A673 (cell line): ENCODE measurements around the gene AFM. TPM values are rescaled to one million over a fixed set of nuclear protein-coding genes. Genes with fewer than 3 reads are reported as not detected.

Source experiments
- BruUV-seq: library from RNA; stranded (reverse); fragments of 400-500 nt; replicated peaks from 2 replicates; lab custom pipeline; 2021; lab: Mats Ljungman, UMichigan
- CTCF ChIA-PET: fragments of 300-600 bp; sonication (Branson Sonifier 250); formaldehyde crosslinking; loops from one replicate; lab custom pipeline; 2022; ENCODE audit warnings: antibody characterized with exemption; lab: Charles Lee
- POLR2A ChIA-PET: fragments of 300-600 bp; sonication (Branson Sonifier 250); formaldehyde crosslinking; loops from one replicate; lab custom pipeline; 2022; ENCODE audit warnings: antibody characterized with exemption; ENCODE audit not compliant: low non-redundant PET; lab: Charles Lee
- DNase-seq: peaks from one replicate; pipeline ENCODE4 v3.0.0-alpha.2; 2015; ENCODE audit warnings: low spot score
- H3K27ac ChIP-seq: fragments of 200-600 bp; sonication (generic); 2 replicates; pipeline ENCODE4 v1.5.1; 2016; ENCODE audit warnings: mixed run types, low read depth, mild to moderate bottlenecking, mixed read lengths, antibody characterized with exemption, low read length; ENCODE audit not compliant: poor library complexity, severe bottlenecking
- H3K27me3 ChIP-seq: fragments of 200-600 bp; sonication (generic); replicated peaks from 2 replicates; pipeline ENCODE4 v1.6.1; 2017; ENCODE audit warnings: mixed run types, low read depth, mild to moderate bottlenecking, mixed read lengths, antibody characterized with exemption, low read length; ENCODE audit not compliant: insufficient read depth, poor library complexity
- H3K36me3 ChIP-seq: fragments of 200-600 bp; sonication (generic); 2 replicates; pipeline ENCODE4 v1.6.1; 2016; ENCODE audit warnings: mixed run types, mild to moderate bottlenecking, mixed read lengths, antibody characterized with exemption, low read length; ENCODE audit not compliant: insufficient read depth, poor library complexity, severe bottlenecking
- H3K4me1 ChIP-seq: fragments of 200-600 bp; sonication (generic); 2 replicates; pipeline ENCODE4 v1.6.1; 2017; ENCODE audit warnings: mixed run types, mild to moderate bottlenecking, mixed read lengths, antibody characterized with exemption, low read length; ENCODE audit not compliant: insufficient read depth, poor library complexity, severe bottlenecking
- H3K4me3 ChIP-seq: fragments of 200-600 bp; sonication (generic); 2 replicates; pipeline ENCODE4 v1.5.1; 2016; ENCODE audit warnings: low read depth, mixed run types, mild to moderate bottlenecking, mixed read lengths, low read length; ENCODE audit not compliant: poor library complexity, severe bottlenecking
- H3K9me3 ChIP-seq: fragments of 200-600 bp; sonication (generic); 2 replicates; pipeline ENCODE4 v1.6.1; 2016; ENCODE audit warnings: mixed run types, low read depth, mild to moderate bottlenecking, mixed read lengths, antibody characterized with exemption, low read length; ENCODE audit not compliant: poor library complexity, severe bottlenecking
- EZH2 ChIP-seq: fragments of 200-600 bp; sonication (generic); IDR thresholded peaks from 2 replicates; pipeline ENCODE4 v1.6.1; 2017; ENCODE audit warnings: borderline replicate concordance, low read depth, mild to moderate bottlenecking, mixed read lengths, antibody characterized with exemption, low read length; ENCODE audit not compliant: poor library complexity, severe bottlenecking
- intact Hi-C: fragments of 100-400 bp; cut with micrococcal nuclease; formaldehyde crosslinking; loops from one replicate; pipeline ENCODE4 v1.10.0; 2022; ENCODE audit not compliant: unreplicated experiment
- total RNA-seq: library from RNA; stranded (reverse); gene quantifications from 2 replicates; pipeline ENCODE4 v1.2.3, GENCODE V29; 2021
- TF ChIP-seq, protein P1 (sequence below): fragments of 300-800, 200-600 bp; sonication (generic); conservative IDR thresholded peaks from 2 replicates; pipeline ENCODE4 v1.5.1; 2017; ENCODE audit warnings: low read depth, mild to moderate bottlenecking, antibody characterized with exemption, low read length, moderate library complexity, mixed read lengths

Gene AFM
- total RNA-seq, 1 experiment from 2014 or later: not detected

DNA sequence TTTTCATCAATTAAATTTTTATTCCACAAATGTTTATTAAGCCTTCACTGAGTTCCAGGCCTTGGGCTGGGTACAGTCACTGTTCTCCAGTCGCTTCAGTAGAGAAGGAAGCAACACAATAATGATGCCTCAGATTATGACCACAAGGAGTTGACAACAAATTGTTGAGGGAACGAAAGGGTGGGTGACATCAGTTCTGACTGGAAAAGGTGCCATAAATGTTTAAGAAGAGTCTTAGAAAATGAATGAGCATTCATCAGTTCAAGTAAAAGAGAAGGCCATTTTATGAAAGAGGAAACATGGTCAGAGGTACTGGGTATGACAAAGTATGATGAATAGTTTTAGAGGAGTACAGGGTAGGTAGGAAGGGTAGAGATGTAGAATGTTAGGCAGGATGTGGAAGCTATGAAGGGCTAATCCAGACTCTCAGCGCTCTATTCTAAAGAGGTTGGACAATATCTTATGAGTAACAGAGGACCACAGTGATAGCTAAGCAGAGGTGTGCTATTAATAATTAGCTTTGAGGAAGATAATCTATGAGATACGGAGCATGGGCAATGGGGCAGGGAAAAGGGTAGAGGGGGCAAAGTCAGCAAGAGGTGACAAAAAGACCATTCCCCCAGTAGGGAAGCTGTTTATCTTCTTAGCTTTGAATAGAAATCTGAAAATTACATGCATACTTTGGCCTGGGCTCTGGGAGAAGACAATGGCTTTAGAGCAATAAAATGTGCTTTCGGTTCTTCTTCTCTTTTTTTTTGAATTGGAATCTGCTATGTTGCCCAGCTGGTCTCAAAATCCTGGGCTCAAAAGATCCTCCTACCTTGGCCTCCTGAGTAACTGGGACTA lies 25.1 kb upstream of the AFM start:
- no peaks in the 10 kb centered on the region for H3K9me3 ChIP-seq
- intact Hi-C loops: no loop called here

GRCh38 chr4:73458184-73459047 lies 23.1 kb upstream of the AFM start:
- no peaks in the 10 kb centered on the region for H3K27me3 ChIP-seq
- no peak for DNase-seq
- no peaks in the 10 kb centered on the region for H3K4me1 ChIP-seq
- no peaks in the 10 kb centered on the region for H3K36me3 ChIP-seq
- no peak overlapping the region for H3K27ac ChIP-seq
- TF ChIP-seq, protein P1, sequence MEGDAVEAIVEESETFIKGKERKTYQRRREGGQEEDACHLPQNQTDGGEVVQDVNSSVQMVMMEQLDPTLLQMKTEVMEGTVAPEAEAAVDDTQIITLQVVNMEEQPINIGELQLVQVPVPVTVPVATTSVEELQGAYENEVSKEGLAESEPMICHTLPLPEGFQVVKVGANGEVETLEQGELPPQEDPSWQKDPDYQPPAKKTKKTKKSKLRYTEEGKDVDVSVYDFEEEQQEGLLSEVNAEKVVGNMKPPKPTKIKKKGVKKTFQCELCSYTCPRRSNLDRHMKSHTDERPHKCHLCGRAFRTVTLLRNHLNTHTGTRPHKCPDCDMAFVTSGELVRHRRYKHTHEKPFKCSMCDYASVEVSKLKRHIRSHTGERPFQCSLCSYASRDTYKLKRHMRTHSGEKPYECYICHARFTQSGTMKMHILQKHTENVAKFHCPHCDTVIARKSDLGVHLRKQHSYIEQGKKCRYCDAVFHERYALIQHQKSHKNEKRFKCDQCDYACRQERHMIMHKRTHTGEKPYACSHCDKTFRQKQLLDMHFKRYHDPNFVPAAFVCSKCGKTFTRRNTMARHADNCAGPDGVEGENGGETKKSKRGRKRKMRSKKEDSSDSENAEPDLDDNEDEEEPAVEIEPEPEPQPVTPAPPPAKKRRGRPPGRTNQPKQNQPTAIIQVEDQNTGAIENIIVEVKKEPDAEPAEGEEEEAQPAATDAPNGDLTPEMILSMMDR: no peak
- TF ChIP-seq EZH2: no peak
- BruUV-seq: no TSS peak
- ChIA-PET POLR2A (no interaction called here), CTCF (interaction anchor here (0.6 kb wide), 1 partner anchor 268 kb away, joined by 3 read pairs; no protein-coding TSS in a partner anchor)
- H3K4me3 ChIP-seq: no peak overlapping the region
- no peaks in the 10 kb centered on the region for H3K9me3 ChIP-seq
- intact Hi-C loops: no loop called here

More for the DNA sequence above, 25.1 kb upstream of the AFM start:
- Histone ChIP-seq H3K4me1 (peaks cover 4% of the 10 kb centered on the region), H3K4me3 (no peak overlapping the region), H3K36me3 (no peaks in the 10 kb centered on the region), H3K27ac (no peak overlapping the region), H3K27me3 (no peaks in the 10 kb centered on the region)
- no TSS peak for BruUV-seq
- ChIA-PET POLR2A (no interaction called here), CTCF (no interaction called here)
- TF ChIP-seq, protein P1: no peak
- no peak for TF ChIP-seq EZH2
- DNase-seq: no peak

- TF ChIP-seq, protein P1: no peak
- TF ChIP-seq EZH2: no peak
- Histone ChIP-seq H3K9me3 (no peaks in the 10 kb centered on the region), H3K27me3 (no peaks in the 10 kb centered on the region), H3K36me3 (no peaks in the 10 kb centered on the region), H3K4me3 (no peak overlapping the region), H3K4me1 (no peaks in the 10 kb centered on the region), H3K27ac (no peak overlapping the region)
- DNase-seq: no peak
- BruUV-seq: no TSS peak
- ChIA-PET POLR2A (no interaction called here), CTCF (interaction anchor here (0.6 kb wide), 1 partner anchor 268 kb away, joined by 3 read pairs; no protein-coding TSS in a partner anchor)
- intact Hi-C loops: no loop called here
These were observed 22.5 kb upstream of the AFM start for GRCh38 chr4:73459048-73459421.
